Esophagus squamous epithelium (tissue), 4 donors: ENCODE results near the gene PITPNM3.

ENCODE experiments used
- CTCF ChIP-seq, 6 experiments: fragments of 450-650 bp in 4 of 6; fragments of 200-600 bp in 2 of 6; sonication (generic) in 2 of 6; IDR thresholded peaks; one replicate each; pipeline ENCODE4 v1.5.1; 2016 to 2019; ENCODE audit warnings: antibody characterized with exemption in 6 of 6, mild to moderate bottlenecking in 4 of 6, moderate library complexity in 4 of 6
- POLR2A ChIP-seq, 4 donors: fragments of 450-650 bp; IDR thresholded peaks; one replicate each; pipeline ENCODE4 v1.6.1; 2017; ENCODE audit warnings: antibody characterized with exemption in 4 of 4, mild to moderate bottlenecking in 4 of 4, moderate library complexity in 3 of 4

DNA sequence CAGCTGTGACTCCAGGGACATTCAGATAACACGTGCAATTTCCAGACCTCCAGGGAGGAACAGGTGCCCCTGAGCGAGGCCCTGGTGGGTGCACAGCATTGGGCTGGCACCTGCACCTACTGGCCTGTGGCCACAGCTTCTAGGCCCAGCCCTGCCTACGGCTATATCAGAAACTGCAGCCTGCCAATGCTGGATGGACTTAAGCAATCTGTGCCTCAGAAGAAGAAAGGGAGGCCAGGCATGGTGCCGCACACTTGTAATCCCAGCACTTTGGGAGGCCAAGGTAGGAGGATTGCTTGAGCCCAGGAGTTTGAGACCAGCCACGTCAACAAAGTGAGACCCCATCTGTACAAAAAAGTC is 12.4 kb downstream of the PITPNM3 start:
- TF ChIP-seq CTCF (IDR thresholded peaks at IDR 0.05) (no peak), POLR2A (IDR thresholded peaks at IDR 0.05) (no peak)
